ENCODE measurements around the gene DNAAF5. TPM values are rescaled to one million over a fixed set of nuclear protein-coding genes. Genes with fewer than 3 reads are reported as not detected.

DNAAF5 gene
- total and polyA plus RNA-seq, 2 of the 4 experiments (the other 2 are of a cell fraction): 12.4 to 32.6 TPM

GRCh38 chr7:759569-759968 is 33.1 kb downstream of the DNAAF5 start:
- Histone ChIP-seq H2AK5ac (ENCODE audit: low read depth, low read length) (no peak overlapping the region), H2BK5ac (ENCODE audit: low read depth, low read length, poor library complexity, severe bottlenecking) (no peak overlapping the region), H3K9me3 (ENCODE audit: control insufficient read depth, insufficient read depth, low read length) (no peaks in the 10 kb centered on the region), H3K18ac (ENCODE audit: low read depth, low read length) (no peak overlapping the region), H4K8ac (ENCODE audit: low read depth in 2 of 2, low read length in 2 of 2) (no peak overlapping the region), H3K36me3 (ENCODE audit: control insufficient read depth, insufficient read depth, low read length) (peaks cover 52% of the 10 kb centered on the region), H4K91ac (ENCODE audit: insufficient read depth, low read depth, low read length) (no peak overlapping the region), H3K27ac (ENCODE audit: insufficient read depth, low read length) (no peak overlapping the region), H2BK15ac (ENCODE audit: low read depth, low read length) (no peak overlapping the region), H2BK120ac (ENCODE audit: low read depth, low read length) (no peak overlapping the region), H3K56ac (ENCODE audit: extremely low read depth, insufficient read depth, low read length) (no peak overlapping the region), H3K4me3 (ENCODE audit: insufficient read depth, low read depth, low read length) (no peak overlapping the region), H3K4me1 (ENCODE audit: control insufficient read depth, insufficient read depth, low read length) (no peaks in the 10 kb centered on the region), H3K4me2 (ENCODE audit: low read depth, low read length) (no peak overlapping the region), H3K27me3 (ENCODE audit: control insufficient read depth, insufficient read depth, low read length) (no peaks in the 10 kb centered on the region), H3K9ac (ENCODE audit: low read depth, low read length) (no peak overlapping the region), H4K5ac (ENCODE audit: low read depth, low read length) (no peak overlapping the region), H3K23ac (ENCODE audit: low read depth, low read length) (no peak overlapping the region), H3K4ac (ENCODE audit: low read depth, low read length) (no peak overlapping the region), H3K9me1 (ENCODE audit: insufficient read depth, low read length) (no peaks in the 10 kb centered on the region; the same call in 1 of the 2 replicates), H3K79me1 (ENCODE audit: low read depth in 1 of 2, low read length in 2 of 2) (no peaks in the 10 kb centered on the region), H2BK20ac (ENCODE audit: low read depth, low read length) (no peak overlapping the region), H3K14ac (replicated peaks; ENCODE audit: low read depth, low read length) (no peak overlapping the region), H2AFZ (replicated peaks; ENCODE audit: low read length, poor library complexity) (no peak overlapping the region), H2AK9ac (replicated peaks; ENCODE audit: low read depth, low read length, poor library complexity) (no peak overlapping the region), H4K20me1 (ENCODE audit: insufficient read depth, low read length) (no peaks in the 10 kb centered on the region)
- intact Hi-C loops (cut with micrococcal nuclease) (no loop called here), dilution Hi-C loops (cut with HindIII; ENCODE audit: low sequenced_read_pairs, unreplicated experiment) (no loop called here), in situ Hi-C loops (cut with MboI; ENCODE audit: low sequenced_read_pairs) (no loop called here)
- ATAC-seq (ENCODE audit: low read depth) (no peak), DNase-seq (no peak)
- TF ChIP-seq RCOR1 (IDR thresholded peaks at IDR 0.05; ENCODE audit: insufficient replicate concordance, low read length): no peak
- no peak for TF ChIP-seq POLR2A (IDR thresholded peaks at IDR 0.05; ENCODE audit: low read depth, low read length)
- no peak for TF ChIP-seq MXI1 (IDR thresholded peaks at IDR 0.05; ENCODE audit: borderline replicate concordance, low read depth, low read length)
- TF ChIP-seq BHLHE40 (IDR thresholded peaks at IDR 0.05; ENCODE audit: low read depth, low read length): no peak
- TF ChIP-seq MAZ (IDR thresholded peaks at IDR 0.05; ENCODE audit: borderline replicate concordance, low read depth, low read length): no peak
- no peak for TF ChIP-seq FOS (IDR thresholded peaks at IDR 0.05; ENCODE audit: low read depth, low read length)
- TF ChIP-seq RFX5 (IDR thresholded peaks at IDR 0.05; ENCODE audit: low read depth, low read length): no peak
- TF ChIP-seq CEBPB (IDR thresholded peaks at IDR 0.05; ENCODE audit: low read depth, low read length): no peak
- no peak for TF ChIP-seq RAD21 (IDR thresholded peaks at IDR 0.05; ENCODE audit: low read length)
- TF ChIP-seq, protein P1, sequence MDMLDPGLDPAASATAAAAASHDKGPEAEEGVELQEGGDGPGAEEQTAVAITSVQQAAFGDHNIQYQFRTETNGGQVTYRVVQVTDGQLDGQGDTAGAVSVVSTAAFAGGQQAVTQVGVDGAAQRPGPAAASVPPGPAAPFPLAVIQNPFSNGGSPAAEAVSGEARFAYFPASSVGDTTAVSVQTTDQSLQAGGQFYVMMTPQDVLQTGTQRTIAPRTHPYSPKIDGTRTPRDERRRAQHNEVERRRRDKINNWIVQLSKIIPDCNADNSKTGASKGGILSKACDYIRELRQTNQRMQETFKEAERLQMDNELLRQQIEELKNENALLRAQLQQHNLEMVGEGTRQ (IDR thresholded peaks at IDR 0.05; ENCODE audit: low read depth, low read length): no peak
- TF ChIP-seq SMC3 (IDR thresholded peaks at IDR 0.05; ENCODE audit: low read depth, low read length): no peak
- no peak for TF ChIP-seq CHD1 (IDR thresholded peaks at IDR 0.05; ENCODE audit: low read depth, low read length)
- no peak for TF ChIP-seq ELK1 (IDR thresholded peaks at IDR 0.05; ENCODE audit: borderline replicate concordance, low read depth, low read length)
- TF ChIP-seq, protein P2, sequence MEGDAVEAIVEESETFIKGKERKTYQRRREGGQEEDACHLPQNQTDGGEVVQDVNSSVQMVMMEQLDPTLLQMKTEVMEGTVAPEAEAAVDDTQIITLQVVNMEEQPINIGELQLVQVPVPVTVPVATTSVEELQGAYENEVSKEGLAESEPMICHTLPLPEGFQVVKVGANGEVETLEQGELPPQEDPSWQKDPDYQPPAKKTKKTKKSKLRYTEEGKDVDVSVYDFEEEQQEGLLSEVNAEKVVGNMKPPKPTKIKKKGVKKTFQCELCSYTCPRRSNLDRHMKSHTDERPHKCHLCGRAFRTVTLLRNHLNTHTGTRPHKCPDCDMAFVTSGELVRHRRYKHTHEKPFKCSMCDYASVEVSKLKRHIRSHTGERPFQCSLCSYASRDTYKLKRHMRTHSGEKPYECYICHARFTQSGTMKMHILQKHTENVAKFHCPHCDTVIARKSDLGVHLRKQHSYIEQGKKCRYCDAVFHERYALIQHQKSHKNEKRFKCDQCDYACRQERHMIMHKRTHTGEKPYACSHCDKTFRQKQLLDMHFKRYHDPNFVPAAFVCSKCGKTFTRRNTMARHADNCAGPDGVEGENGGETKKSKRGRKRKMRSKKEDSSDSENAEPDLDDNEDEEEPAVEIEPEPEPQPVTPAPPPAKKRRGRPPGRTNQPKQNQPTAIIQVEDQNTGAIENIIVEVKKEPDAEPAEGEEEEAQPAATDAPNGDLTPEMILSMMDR (conservative IDR thresholded peaks at IDR 0.05; ENCODE audit: low read depth, low read length): no peak
- no peak for TF ChIP-seq MAFK (IDR thresholded peaks at IDR 0.05; ENCODE audit: low read depth, low read length)
- no peak for TF ChIP-seq NFE2L2 (IDR thresholded peaks at IDR 0.05; ENCODE audit: low read depth, low read length)
- POLR2A ChIA-PET (ENCODE audit: unreplicated experiment): interaction anchor here (0.6 kb wide), 1 partner anchor 28 kb away, joined by 3 read pairs; no protein-coding TSS in a partner anchor
- WGBS, 2 experiments (ENCODE audit: extremely low coverage in 2 of 2, insufficient read length in 1 of 2): 80% methylated on average over 1 of the region's 8 CpGs; no CpG with 5 or more reads in 1 of the 2 experiments
- CTCF ChIA-PET: no interaction called here
- no TSS peak for BruUV-seq (replicated peaks)
